GM12878 (cell line): ENCODE results near the gene NSL1. TPM values are rescaled to one million over a fixed set of nuclear protein-coding genes. Genes with fewer than 3 reads are reported as not detected.

Experiments used
- BHLHE40 ChIP-seq, 2 experiments: fragments of 450-650 bp in 1 of 2; IDR thresholded peaks; 2 replicates each; pipeline ENCODE4 v1.6.1; 2011 to 2017; ENCODE audit warnings: low read depth in 2 of 2, borderline replicate concordance in 1 of 2, improper control_type of control experiment in 1 of 2, low read length in 1 of 2, mild to moderate bottlenecking in 1 of 2
- CREM ChIP-seq: IDR thresholded peaks from 2 replicates; pipeline ENCODE4 v1.6.1; 2014; ENCODE audit warnings: antibody characterized with exemption, low read depth
- IRF4 ChIP-seq: IDR thresholded peaks from 2 replicates; pipeline ENCODE4 v1.6.1; 2011; ENCODE audit warnings: low read depth, low read length
- JUND ChIP-seq: IDR thresholded peaks from 2 replicates; pipeline ENCODE4 v1.6.1; 2012; ENCODE audit warnings: low read depth, mild to moderate bottlenecking, low read length, improper control_type of control experiment, moderate library complexity
- KLF5 ChIP-seq: fragments of 450-650 bp; IDR thresholded peaks from 2 replicates; pipeline ENCODE4 v1.6.1; 2014; ENCODE audit warnings: mild to moderate bottlenecking; ENCODE audit not compliant: partially characterized antibody
- PAX5 ChIP-seq: IDR thresholded peaks from 2 replicates; pipeline ENCODE4 v1.6.1; 2011; ENCODE audit warnings: low read depth, low read length, borderline replicate concordance
- RAD21 ChIP-seq: IDR thresholded peaks from 2 replicates; pipeline ENCODE4 v1.6.1; 2011; ENCODE audit warnings: mild to moderate bottlenecking, low read depth, low read length, moderate library complexity; ENCODE audit not compliant: insufficient read depth
- RFX5 ChIP-seq: IDR thresholded peaks from 2 replicates; pipeline ENCODE4 v1.6.1; 2011; ENCODE audit warnings: low read depth, low read length, improper control_type of control experiment
- SREBF1 ChIP-seq: IDR thresholded peaks from 2 replicates; pipeline ENCODE4 v1.6.1; 2012; ENCODE audit warnings: mild to moderate bottlenecking, low read length
- SREBF2 ChIP-seq: IDR thresholded peaks from 2 replicates; pipeline ENCODE4 v1.6.1; 2012; ENCODE audit warnings: mild to moderate bottlenecking, low read length
- TCF12 ChIP-seq: IDR thresholded peaks from 2 replicates; pipeline ENCODE4 v1.6.1; 2011; ENCODE audit warnings: low read depth, mild to moderate bottlenecking, low read length
- TCF7 ChIP-seq: IDR thresholded peaks from 2 replicates; pipeline ENCODE4 v1.6.1; 2014; ENCODE audit warnings: antibody characterized with exemption, borderline replicate concordance
- polyA plus RNA-seq, 11 experiments: library from polyadenylated mRNA; depleted of rRNA in 4 of 11; unstranded in 6 of 11; stranded (reverse) in 5 of 11; fragments of >200 nt; fragmentation: Nextera tagmentation in 4 of 11; fragmentation: Illumina TruSeq in 1 of 11; extraction: Ambion mirVana in 4 of 11; extraction: Trizol in 1 of 11; gene quantifications; 1 replicate in 1 of 11; 2 replicates in 10 of 11; pipeline versions ENCODE4 v1.2.1 to v1.2.3, GENCODE V29; 2011 to 2016; ENCODE audit warnings: inconsistent platforms in 2 of 11, missing spikeins in 2 of 11, low read depth in 1 of 11
- total RNA-seq, 4 experiments: library from RNA; depleted of rRNA in 3 of 4; stranded (reverse); fragments of >200 nt in 3 of 4; fragmentation: Illumina TruSeq in 1 of 4; extraction: Trizol in 1 of 4; gene quantifications; 2 replicates each; pipeline versions ENCODE4 v1.2.1 to v1.2.3, GENCODE V29; 2013 to 2021
- TF ChIP-seq, protein P1 (sequence below): fragments of 450-650 bp; IDR thresholded peaks from 2 replicates; pipeline ENCODE4 v1.6.1; 2014; ENCODE audit warnings: mild to moderate bottlenecking
- TF ChIP-seq, protein P2 (sequence below): IDR thresholded peaks from 2 replicates; pipeline ENCODE4 v1.6.1; 2011; ENCODE audit warnings: low read depth, mild to moderate bottlenecking, low read length, moderate library complexity, borderline replicate concordance; ENCODE audit errors: extremely low read depth
- TF ChIP-seq, protein P3 (sequence below), 3 experiments: IDR thresholded peaks in 2 of 3; conservative IDR thresholded peaks in 1 of 3; 2 replicates each; pipeline ENCODE4 v1.5.1; 2011; ENCODE audit warnings: low read depth in 3 of 3, low read length in 3 of 3, mild to moderate bottlenecking in 3 of 3, control low read depth in 2 of 3, moderate library complexity in 2 of 3, inconsistent platforms in 1 of 3, mixed read lengths in 1 of 3; ENCODE audit not compliant: control insufficient read depth in 2 of 3, insufficient read depth in 1 of 3; ENCODE audit errors: extremely low read depth in 1 of 3
- TF ChIP-seq, protein P4 (sequence below): fragments of 450-650 bp; IDR thresholded peaks from 2 replicates; pipeline ENCODE4 v1.6.1; 2017; ENCODE audit warnings: mild to moderate bottlenecking, moderate library complexity

NSL1 gene
- total and polyA plus RNA-seq, 10 of the 15 experiments (the other 5 are each of a cell fraction or from before 2014, with no cell fraction given) = 36.7 to 74.2 (median 46.4) TPM

DNA sequence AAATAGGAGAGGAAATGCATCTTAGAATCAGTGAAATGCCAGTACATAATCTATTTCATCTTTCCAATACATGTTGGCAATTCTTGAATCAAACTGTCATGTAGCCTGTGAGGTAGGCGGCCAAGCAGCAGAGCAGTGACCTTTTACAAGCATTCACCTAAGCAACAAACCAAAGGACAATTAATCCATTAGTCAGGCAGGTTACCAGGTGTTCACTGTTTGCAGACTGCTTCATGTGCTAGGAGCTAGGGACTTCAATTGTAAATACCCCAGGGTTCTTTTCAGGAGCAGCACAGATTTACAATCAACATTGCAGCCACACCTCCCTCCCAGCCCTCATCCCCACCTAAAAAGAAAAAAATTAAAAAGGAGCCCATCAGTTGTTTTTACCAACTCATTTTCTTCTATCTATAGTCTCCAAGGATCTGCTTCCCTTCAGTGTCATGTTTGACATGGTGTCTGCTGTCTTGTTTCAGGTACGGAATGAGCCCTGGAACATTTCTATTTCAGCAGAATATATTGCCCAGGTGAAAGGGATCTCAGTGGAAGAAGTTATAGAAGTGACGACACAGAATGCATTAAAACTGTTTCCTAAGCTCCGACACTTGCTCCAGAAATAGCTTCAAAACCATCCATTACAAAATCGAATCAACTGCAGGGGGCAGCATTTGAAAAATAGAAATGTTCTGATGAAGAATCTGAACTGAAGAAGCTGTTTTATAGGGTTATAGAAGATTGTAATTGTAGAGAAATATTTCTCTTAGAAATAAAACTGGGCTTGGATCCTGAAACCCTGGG lies 23.2 kb upstream of the NSL1 start (continued):
- no peak for TF ChIP-seq SREBF2
- no peak for TF ChIP-seq IRF4
- no peak for TF ChIP-seq SREBF1
- no peak for TF ChIP-seq TCF12
- TF ChIP-seq PAX5 = no peak
- TF ChIP-seq, protein P1, sequence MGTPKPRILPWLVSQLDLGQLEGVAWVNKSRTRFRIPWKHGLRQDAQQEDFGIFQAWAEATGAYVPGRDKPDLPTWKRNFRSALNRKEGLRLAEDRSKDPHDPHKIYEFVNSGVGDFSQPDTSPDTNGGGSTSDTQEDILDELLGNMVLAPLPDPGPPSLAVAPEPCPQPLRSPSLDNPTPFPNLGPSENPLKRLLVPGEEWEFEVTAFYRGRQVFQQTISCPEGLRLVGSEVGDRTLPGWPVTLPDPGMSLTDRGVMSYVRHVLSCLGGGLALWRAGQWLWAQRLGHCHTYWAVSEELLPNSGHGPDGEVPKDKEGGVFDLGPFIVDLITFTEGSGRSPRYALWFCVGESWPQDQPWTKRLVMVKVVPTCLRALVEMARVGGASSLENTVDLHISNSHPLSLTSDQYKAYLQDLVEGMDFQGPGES = no peak
- peak; percentile 60 for TF ChIP-seq RAD21
- TF ChIP-seq, protein P2, sequence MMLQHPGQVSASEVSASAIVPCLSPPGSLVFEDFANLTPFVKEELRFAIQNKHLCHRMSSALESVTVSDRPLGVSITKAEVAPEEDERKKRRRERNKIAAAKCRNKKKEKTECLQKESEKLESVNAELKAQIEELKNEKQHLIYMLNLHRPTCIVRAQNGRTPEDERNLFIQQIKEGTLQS = no peak
- TF ChIP-seq CREM = no peak
- no peak for TF ChIP-seq BHLHE40 (IDR thresholded peaks at IDR 0.05; ENCODE audit: borderline replicate concordance in 1 of 2, low read depth in 2 of 2, low read length in 1 of 2)
- no peak for TF ChIP-seq JUND
- TF ChIP-seq RFX5 = no peak
- no peak for TF ChIP-seq KLF5
- TF ChIP-seq, protein P3, sequence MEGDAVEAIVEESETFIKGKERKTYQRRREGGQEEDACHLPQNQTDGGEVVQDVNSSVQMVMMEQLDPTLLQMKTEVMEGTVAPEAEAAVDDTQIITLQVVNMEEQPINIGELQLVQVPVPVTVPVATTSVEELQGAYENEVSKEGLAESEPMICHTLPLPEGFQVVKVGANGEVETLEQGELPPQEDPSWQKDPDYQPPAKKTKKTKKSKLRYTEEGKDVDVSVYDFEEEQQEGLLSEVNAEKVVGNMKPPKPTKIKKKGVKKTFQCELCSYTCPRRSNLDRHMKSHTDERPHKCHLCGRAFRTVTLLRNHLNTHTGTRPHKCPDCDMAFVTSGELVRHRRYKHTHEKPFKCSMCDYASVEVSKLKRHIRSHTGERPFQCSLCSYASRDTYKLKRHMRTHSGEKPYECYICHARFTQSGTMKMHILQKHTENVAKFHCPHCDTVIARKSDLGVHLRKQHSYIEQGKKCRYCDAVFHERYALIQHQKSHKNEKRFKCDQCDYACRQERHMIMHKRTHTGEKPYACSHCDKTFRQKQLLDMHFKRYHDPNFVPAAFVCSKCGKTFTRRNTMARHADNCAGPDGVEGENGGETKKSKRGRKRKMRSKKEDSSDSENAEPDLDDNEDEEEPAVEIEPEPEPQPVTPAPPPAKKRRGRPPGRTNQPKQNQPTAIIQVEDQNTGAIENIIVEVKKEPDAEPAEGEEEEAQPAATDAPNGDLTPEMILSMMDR (IDR thresholded peaks at IDR 0.05 in 2 of 3, conservative IDR thresholded peaks at IDR 0.05 in 1 of 3; ENCODE audit: control insufficient read depth in 2 of 3, extremely low read depth in 1 of 3, insufficient read depth in 1 of 3, low read depth in 3 of 3, low read length in 3 of 3) = peak; percentile 30 to 44 (median 36); a peak in 4 of 6 replicates
- TF ChIP-seq TCF7 = no peak
- TF ChIP-seq, protein P4, sequence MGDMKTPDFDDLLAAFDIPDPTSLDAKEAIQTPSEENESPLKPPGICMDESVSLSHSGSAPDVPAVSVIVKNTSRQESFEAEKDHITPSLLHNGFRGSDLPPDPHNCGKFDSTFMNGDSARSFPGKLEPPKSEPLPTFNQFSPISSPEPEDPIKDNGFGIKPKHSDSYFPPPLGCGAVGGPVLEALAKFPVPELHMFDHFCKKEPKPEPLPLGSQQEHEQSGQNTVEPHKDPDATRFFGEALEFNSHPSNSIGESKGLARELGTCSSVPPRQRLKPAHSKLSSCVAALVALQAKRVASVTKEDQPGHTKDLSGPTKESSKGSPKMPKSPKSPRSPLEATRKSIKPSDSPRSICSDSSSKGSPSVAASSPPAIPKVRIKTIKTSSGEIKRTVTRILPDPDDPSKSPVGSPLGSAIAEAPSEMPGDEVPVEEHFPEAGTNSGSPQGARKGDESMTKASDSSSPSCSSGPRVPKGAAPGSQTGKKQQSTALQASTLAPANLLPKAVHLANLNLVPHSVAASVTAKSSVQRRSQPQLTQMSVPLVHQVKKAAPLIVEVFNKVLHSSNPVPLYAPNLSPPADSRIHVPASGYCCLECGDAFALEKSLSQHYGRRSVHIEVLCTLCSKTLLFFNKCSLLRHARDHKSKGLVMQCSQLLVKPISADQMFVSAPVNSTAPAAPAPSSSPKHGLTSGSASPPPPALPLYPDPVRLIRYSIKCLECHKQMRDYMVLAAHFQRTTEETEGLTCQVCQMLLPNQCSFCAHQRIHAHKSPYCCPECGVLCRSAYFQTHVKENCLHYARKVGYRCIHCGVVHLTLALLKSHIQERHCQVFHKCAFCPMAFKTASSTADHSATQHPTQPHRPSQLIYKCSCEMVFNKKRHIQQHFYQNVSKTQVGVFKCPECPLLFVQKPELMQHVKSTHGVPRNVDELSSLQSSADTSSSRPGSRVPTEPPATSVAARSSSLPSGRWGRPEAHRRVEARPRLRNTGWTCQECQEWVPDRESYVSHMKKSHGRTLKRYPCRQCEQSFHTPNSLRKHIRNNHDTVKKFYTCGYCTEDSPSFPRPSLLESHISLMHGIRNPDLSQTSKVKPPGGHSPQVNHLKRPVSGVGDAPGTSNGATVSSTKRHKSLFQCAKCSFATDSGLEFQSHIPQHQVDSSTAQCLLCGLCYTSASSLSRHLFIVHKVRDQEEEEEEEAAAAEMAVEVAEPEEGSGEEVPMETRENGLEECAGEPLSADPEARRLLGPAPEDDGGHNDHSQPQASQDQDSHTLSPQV = no peak
